Activated T-helper 17 cell treated with anti-CD3 and anti-CD28 coated beads, Interleukin-2, amount 50 U/mL, for 72 hours (primary cell): ENCODE measurements around the gene MEG3. TPM values are rescaled to one million over a fixed set of nuclear protein-coding genes. Genes with fewer than 3 reads are reported as not detected.

Experiments used
- ATAC-seq: fragments of 150-1000 bp; cut with Tn5 transposase; replicated peaks from 2 replicates; pipeline ENCODE4 v1.10.0; 2021; ENCODE audit warnings: mild to moderate bottlenecking, moderate library complexity
- H3K27ac Mint-ChIP-seq: one replicate; pipeline ENCODE4 v1.8.0; 2022; ENCODE audit warnings: mixed read lengths
- H3K27me3 Mint-ChIP-seq: one replicate; pipeline ENCODE4 v1.8.0; 2022; ENCODE audit warnings: mixed read lengths
- H3K36me3 Mint-ChIP-seq: one replicate; pipeline ENCODE4 v1.8.0; 2022; ENCODE audit warnings: low read depth, mild to moderate bottlenecking, mixed read lengths
- H3K4me1 Mint-ChIP-seq: one replicate; pipeline ENCODE4 v1.8.0; 2022; ENCODE audit warnings: mixed read lengths
- H3K4me3 Mint-ChIP-seq: one replicate; pipeline ENCODE4 v1.8.0; 2022; ENCODE audit warnings: mild to moderate bottlenecking, mixed read lengths
- H3K9me3 Mint-ChIP-seq: one replicate; pipeline ENCODE4 v1.8.0; 2022; ENCODE audit warnings: mixed read lengths
- total RNA-seq, 2 donors: library from RNA; stranded (reverse); gene quantifications; one replicate each; pipeline ENCODE4 v1.2.3, GENCODE V29; 2022

MEG3 gene
- total RNA-seq, 2 donors from 2014 or later = not detected

DNA sequence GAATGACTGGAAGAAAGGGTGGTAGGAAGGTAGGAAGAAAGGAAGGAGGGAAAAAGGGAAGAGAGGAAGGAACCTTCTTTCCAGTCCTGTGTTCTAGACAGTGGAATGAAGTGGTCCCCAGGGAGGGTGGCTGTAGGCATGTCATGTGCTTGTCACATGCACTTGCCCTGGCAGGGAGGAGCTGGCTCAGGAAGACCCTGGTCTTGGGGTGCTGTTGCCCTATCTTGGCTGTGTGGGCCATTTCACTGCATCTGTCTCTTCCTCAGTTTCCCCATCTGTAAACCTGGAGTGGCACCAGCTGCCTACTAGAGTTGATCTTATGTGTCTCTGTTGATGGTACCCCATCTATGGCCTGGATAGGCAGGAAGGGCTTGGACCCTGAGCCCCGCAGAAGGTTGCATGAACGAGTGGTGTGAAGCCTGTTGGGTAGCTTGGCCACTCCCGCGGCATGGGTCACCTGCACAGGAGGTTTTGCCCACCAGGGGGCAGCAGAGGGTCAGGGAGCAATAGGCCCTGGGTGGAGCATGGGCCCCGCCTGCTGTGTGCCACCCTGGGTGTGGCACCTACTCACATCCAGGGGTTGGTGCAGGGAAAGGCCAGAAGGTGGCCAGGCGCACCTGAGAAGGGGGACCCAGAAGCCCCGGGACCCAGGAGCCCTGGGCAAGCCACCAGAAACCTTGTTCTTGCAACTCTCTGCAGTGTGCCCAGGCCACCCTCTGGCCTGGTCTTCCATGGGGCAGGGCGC is 25.1 kb downstream of the MEG3 start:
- Mint-ChIP-seq H3K27me3 (no peaks in the 10 kb centered on the region), H3K4me1 (no peaks in the 10 kb centered on the region), H3K9me3 (no peaks in the 10 kb centered on the region), H3K4me3 (no peak overlapping the region), H3K27ac (no peak overlapping the region), H3K36me3 (no peaks in the 10 kb centered on the region)
- ATAC-seq = peak; percentile 87

DNA sequence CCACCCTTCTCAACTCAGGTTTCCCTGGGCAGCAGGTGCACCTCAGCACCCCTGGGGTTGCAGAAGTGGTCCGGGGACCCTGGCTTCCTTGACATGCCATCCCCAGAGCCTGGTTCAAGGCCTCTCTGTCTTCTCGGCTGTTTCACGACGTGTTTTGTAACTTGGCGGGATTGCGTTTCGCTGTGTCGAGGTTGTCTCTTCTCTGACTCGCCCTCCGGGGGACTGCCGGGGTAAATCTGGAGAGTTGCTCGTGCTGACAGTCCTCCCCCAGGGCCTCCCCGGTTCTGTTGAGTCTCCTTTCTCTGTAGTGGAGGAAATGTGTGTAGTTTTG is 25.6 kb downstream of the MEG3 start:
- H3K4me1 Mint-ChIP-seq = no peaks in the 10 kb centered on the region
- ATAC-seq = no peak
- no peaks in the 10 kb centered on the region for H3K36me3 Mint-ChIP-seq
- H3K9me3 Mint-ChIP-seq = no peaks in the 10 kb centered on the region
- no peak overlapping the region for H3K4me3 Mint-ChIP-seq
- no peak overlapping the region for H3K27ac Mint-ChIP-seq
- H3K27me3 Mint-ChIP-seq = no peaks in the 10 kb centered on the region

DNA sequence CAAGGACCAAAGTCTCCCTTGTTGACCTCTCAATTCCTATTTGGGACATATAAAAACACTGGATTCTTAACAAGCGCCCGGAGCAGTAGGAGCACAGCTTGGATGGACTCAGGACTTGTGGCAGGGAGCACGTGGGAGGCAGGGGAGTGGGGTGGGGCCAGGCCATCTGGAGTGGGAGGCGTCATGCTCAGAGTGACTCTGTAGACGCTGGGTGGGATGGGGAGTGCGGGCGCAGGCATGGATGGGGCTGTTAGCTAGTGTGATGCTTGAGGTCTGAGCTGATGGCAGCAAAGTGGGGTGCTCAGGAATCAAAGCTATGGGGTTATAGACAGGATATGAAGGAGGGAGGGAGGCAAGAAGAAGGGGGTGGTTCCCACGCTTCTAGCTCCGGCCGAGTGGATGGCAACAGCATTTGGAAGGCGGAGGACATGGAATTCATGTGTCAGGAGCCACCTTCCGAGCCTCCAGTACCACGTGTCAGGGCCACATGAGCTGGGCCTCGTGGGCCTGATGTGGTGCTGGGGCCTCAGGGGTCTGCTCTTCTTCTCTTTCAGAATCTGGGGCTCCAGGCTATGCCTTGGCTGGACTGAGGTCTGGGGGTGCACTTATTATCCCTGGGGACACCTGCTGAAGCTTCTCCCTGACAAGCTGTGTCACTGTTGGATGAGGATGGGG is 26.2 kb downstream of the MEG3 start:
- no peak for ATAC-seq
- Mint-ChIP-seq H3K4me1 (no peaks in the 10 kb centered on the region), H3K27ac (no peak overlapping the region), H3K36me3 (no peaks in the 10 kb centered on the region), H3K4me3 (no peak overlapping the region), H3K27me3 (no peaks in the 10 kb centered on the region), H3K9me3 (no peaks in the 10 kb centered on the region)

DNA sequence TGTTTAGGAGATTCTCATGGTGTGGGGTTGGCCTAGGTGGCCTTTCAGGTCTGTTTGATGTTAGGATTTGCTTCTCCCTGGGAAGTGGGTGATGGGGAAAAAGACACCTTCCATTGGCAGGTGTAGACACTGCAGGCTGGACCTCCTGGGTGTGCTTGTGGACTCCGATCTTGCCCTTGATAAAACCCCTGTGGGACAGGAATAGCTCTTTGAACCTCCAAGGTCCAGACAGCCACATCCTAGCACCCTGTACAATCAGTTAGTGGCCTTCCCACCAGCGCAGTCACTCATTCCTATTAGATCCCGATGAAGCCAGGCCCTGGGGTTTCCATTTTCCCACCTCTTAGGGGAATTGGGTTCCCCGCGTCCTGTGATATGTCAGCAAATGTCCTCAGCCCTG is 28.5 kb downstream of the MEG3 start:
- no peak overlapping the region for H3K27ac Mint-ChIP-seq
- ATAC-seq = no peak
- peaks cover 3% of the 10 kb centered on the region for H3K27me3 Mint-ChIP-seq
- no peaks in the 10 kb centered on the region for H3K36me3 Mint-ChIP-seq
- no peak overlapping the region for H3K4me3 Mint-ChIP-seq
- no peaks in the 10 kb centered on the region for H3K9me3 Mint-ChIP-seq
- H3K4me1 Mint-ChIP-seq = no peaks in the 10 kb centered on the region

DNA sequence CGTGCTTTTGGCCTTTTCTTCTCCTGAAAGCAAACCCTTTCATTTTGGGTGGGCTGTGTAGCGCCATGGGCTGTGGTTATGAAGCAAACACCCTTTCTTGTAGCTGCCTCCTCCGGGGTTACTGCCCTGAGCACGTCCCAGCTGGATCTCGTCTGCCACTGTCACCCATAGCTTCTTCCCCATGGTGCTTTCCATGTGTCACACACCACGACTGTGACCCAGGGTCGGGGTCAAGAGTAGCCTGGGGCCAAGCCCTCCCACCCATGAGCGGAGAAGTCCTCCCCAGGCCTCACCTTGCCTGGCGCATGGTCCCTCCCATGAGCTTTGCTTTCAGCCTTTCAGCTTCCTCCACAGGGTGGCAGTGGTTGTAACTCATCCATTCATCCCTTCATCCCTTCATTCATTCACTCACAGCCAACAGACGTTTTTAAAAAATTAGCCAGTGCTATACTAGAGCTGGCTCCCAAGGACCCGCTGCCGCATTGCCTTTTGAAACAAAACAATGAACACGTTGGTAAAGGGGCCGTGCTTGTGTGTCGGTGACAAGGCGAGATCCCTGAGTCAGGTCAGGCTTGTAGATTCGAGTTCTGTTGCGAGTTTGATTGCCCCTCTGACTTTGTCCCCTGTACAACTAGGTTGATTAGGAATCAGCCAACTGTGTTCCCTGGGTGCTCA is 29.5 kb downstream of the MEG3 start:
- Mint-ChIP-seq H3K4me3 (no peak overlapping the region), H3K9me3 (no peaks in the 10 kb centered on the region), H3K27me3 (peaks cover 3% of the 10 kb centered on the region), H3K4me1 (no peaks in the 10 kb centered on the region), H3K36me3 (no peaks in the 10 kb centered on the region), H3K27ac (no peak overlapping the region)
- no peak for ATAC-seq

DNA sequence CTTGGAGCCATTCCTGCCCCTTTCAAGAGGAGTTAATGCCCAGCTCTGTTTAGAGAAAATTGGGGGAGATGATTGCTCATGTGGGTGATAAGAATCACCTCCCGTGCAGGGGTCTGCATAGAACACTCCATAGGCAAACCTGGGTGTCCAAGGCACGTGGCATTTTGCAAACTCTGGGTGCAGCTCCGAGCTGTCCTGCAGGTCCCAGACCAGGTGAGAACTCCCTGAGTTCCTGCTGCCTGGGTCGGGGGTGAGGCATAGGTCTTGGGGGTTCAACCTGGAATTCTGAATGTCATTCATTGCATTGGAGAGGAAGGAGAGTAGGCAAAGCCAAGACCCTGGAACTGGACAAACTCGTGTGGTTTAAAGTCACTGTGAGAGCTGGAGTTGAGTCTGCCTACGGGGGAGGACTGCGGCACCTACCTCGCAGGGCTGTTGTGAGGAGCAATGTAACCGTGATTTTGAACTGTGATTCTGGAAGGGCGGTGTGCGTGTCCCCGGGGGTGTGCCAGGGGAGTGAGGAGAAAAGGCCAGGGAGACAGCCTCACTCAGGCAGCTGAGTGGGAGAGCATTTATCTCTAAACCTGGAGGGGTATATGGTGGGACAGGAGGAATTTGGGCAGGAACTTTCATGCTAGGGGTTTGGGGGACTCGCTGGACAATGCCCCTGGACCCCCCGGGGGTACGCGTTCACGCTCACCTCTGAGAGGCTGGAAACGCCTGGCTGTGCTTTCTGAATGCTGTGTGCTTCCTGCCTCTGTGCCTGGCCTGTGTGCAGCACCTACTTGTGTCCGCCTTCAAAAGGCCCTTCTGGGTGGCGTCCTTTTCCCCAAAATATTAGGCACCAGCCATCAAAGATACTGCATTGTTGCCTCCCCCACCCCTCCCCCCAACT is 30.4 kb downstream of the MEG3 start:
- no peak for ATAC-seq
- Mint-ChIP-seq H3K27me3 (peaks cover 3% of the 10 kb centered on the region), H3K36me3 (no peaks in the 10 kb centered on the region), H3K4me3 (no peak overlapping the region), H3K9me3 (no peaks in the 10 kb centered on the region), H3K4me1 (no peaks in the 10 kb centered on the region), H3K27ac (no peak overlapping the region)

DNA sequence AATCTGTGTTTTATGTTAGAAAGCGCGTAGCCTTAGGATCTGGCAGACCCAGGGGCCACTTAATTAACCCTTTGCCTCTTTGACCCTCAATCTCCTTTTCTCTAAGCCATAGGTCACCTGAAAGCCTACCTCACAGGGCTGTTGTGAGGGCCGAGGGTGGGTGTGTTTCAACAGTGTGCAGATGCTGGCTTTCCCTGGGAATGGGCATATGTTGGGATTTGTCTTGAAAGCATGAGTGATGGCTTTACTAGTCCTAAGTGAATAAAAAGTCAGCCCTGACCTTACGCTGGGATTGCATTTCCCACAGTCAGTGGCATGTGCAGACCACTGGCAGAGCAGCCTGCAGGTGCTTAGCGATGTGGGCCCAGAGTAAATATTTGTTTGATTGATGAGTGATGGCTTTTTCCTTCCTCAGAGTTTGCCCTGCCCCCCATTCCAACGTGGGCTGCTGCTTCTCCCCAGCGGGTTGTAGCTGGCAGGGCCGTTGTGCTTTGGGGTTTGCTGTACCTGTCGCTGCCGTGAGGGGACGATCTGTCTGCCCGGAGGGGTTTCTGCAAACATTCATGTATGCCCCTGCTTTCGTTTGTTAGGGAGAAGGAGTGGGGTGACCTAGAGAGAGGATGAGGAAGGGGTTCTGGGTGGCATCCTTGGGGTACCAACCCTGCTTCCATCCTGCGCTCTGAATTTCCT is 31.5 kb downstream of the MEG3 start:
- Mint-ChIP-seq H3K27me3 (peaks cover 3% of the 10 kb centered on the region), H3K4me3 (no peak overlapping the region), H3K36me3 (no peaks in the 10 kb centered on the region), H3K27ac (no peak overlapping the region), H3K4me1 (no peaks in the 10 kb centered on the region), H3K9me3 (no peaks in the 10 kb centered on the region)
- ATAC-seq = no peak

DNA sequence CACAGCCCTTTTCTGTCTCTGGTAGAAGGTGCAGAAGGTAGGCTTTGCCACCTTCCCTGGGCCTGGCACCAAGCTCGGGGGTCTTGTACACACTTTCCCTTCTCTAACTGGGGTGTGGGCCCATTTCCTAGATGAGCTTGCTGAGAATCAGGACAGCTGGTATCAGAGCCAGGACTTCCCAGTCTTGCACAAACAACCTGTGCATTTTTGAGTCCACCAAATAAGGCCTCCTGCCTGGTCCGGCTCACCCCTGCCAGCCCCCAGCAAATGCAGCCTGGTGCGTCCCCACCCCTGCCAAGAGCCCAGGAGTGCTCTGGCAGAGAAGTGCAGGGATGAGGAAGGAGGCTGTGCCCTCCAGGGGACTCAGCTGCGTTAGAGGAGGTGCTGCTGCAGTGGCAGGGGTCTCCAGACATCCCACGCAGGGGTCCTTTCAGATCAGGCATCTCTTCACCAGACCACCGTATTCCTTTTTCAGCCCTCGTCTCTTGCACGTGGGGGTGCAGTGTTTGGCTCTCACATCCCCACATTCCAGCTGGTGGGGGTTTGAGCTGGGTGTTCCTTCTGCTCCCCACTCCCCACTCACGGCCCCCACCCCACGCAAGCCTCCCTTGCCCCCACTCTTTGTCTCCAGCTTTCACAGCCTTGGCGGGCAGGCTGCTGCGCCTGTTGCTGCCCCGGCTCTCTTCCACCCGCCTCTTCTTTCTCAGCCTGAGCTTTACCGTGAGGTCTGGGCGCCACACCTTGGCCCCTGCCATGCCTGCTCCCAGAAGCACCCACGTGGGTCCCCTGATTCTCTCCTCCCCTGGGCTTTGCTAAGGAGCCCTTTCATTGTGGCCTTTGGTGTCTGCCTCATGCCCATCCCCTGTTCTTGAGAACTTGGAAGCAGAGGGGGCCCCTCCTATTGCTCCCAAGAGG is 32.3 kb downstream of the MEG3 start:
- Mint-ChIP-seq H3K4me3 (no peak overlapping the region), H3K9me3 (no peaks in the 10 kb centered on the region), H3K4me1 (no peaks in the 10 kb centered on the region), H3K36me3 (no peaks in the 10 kb centered on the region), H3K27me3 (peaks cover 3% of the 10 kb centered on the region), H3K27ac (no peak overlapping the region)
- no peak for ATAC-seq

DNA sequence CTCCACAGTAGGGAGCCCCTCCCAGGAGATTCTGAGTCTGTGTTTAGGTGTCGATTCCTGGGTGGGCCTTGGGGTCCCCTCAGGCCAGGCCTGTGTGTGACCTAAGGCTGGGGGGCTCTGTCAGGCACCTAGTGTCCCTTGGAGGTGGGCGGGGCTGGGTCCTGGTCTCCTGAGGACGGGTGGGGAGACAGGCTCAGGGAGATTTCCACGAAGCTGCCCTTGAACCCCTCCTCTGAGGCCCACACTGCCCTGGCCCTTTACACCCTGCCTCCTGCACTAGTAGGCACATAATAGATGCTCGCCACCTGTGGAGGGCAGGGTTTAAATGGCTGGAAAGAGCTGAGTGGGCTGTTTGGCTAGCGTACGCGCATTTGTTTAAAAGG is 32.9 kb downstream of the MEG3 start:
- Mint-ChIP-seq H3K9me3 (no peaks in the 10 kb centered on the region), H3K27ac (no peak overlapping the region), H3K36me3 (no peaks in the 10 kb centered on the region), H3K27me3 (peaks cover 3% of the 10 kb centered on the region), H3K4me3 (no peak overlapping the region), H3K4me1 (no peaks in the 10 kb centered on the region)
- no peak for ATAC-seq

DNA sequence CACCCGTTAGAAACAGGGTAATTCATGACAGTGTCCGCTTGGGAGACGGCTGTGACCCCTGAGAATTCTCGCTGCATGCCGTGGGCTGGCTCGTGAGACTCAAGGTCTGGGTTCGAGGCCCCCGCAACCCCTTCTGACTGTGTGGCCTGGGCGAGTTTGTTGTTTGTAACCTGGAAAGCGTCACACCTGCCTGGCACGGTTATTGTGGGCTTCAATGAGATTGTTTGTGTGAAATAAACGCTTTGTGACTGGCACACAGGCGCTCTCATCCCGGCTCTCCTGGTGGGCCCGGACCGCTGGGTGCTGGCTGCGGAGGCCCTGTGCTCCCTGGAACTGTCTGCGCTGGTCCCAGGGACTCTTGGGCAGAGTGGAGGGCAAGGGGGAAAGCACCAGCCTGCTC is 33.9 kb downstream of the MEG3 start:
- ATAC-seq = no peak
- Mint-ChIP-seq H3K36me3 (no peaks in the 10 kb centered on the region), H3K27ac (no peak overlapping the region), H3K9me3 (no peaks in the 10 kb centered on the region), H3K27me3 (peaks cover 3% of the 10 kb centered on the region), H3K4me3 (no peak overlapping the region), H3K4me1 (no peaks in the 10 kb centered on the region)

DNA sequence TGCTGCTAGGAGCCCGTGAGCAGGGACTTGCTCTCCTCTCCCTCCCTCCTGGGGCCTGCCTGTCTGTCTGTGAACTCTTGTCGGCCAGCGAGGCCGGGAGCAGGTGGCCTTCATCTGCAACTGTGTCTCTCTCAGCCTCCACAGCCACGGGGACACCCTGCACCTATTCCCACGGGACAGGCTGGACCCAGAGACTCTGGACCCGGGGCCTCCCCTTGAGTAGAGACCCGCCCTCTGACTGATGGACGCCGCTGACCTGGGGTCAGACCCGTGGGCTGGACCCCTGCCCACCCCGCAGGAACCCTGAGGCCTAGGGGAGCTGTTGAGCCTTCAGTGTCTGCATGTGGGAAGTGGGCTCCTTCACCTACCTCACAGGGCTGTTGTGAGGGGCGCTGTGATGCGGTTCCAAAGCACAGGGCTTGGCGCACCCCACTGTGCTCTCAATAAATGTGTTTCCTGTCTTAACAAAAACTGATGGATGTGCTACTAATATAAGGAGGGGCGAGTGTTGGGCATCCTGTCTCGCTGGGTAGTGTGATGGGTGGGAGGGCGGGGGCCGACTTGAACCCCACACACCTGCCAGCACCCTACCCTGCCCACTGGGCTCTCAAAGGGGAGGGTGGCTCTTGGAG is 34.8 kb downstream of the MEG3 start:
- no peaks in the 10 kb centered on the region for H3K36me3 Mint-ChIP-seq
- no peak overlapping the region for H3K27ac Mint-ChIP-seq
- H3K4me3 Mint-ChIP-seq = no peak overlapping the region
- no peaks in the 10 kb centered on the region for H3K4me1 Mint-ChIP-seq
- no peaks in the 10 kb centered on the region for H3K9me3 Mint-ChIP-seq
- peaks cover 3% of the 10 kb centered on the region for H3K27me3 Mint-ChIP-seq
- ATAC-seq = no peak

DNA sequence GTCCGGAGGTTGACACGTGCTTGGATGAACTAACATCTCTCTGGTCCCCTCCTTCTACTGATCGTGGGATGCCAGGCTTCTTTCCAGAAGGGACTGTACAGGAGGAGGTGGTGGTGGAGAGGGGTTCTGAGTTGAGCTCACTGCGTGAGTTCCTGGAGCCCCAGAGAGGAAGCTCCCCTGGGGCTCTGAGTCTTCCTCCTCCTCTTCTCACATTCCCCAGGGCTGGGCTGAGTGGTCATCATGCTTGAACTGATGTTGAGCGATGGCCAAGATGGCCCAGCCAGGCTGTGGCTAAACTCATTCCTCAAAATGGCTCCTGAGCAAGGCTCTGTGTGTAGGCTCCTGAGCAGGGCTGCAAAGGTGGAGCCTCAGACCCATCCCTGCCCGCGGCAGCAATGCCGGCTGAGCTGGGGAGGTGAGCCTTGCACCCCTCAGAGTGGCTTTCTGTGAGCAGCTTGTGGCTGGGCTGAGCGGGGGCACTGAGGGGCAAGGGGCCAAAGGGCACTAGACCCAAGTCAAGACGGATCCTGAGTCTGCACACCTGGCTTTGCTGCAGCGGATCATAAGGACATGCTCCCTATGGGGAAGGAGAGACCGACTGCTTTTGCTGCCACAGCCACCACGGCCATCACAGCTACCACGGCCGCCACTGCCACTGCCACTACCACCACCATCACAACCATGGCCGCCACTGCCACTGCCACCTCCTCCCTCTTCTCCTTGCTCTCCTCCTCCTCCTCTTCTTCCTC is 35.4 kb downstream of the MEG3 start:
- no peaks in the 10 kb centered on the region for H3K4me1 Mint-ChIP-seq
- no peaks in the 10 kb centered on the region for H3K36me3 Mint-ChIP-seq
- peaks cover 3% of the 10 kb centered on the region for H3K27me3 Mint-ChIP-seq
- no peak for ATAC-seq
- H3K4me3 Mint-ChIP-seq = no peak overlapping the region
- H3K9me3 Mint-ChIP-seq = no peaks in the 10 kb centered on the region
- H3K27ac Mint-ChIP-seq = no peak overlapping the region
